K562 (cell line): ENCODE measurements around the gene WNK2. TPM values are rescaled to one million over a fixed set of nuclear protein-coding genes. Genes with fewer than 3 reads are reported as not detected.

ENCODE experiments used
- ATAC-seq: fragments of 200-7000 bp; cut with Tn5 transposase; 3 replicates; pipeline ENCODE4 v1.9.1; 2020; ENCODE audit warnings: moderate library complexity
- BruUV-seq: library from RNA; stranded (reverse); fragments of 400-500 nt; replicated peaks from 2 replicates; lab custom pipeline; 2021; lab: Mats Ljungman, UMichigan
- CTCF ChIA-PET: fragments of 300-600 bp; formaldehyde crosslinking; extraction: SDS; loops from one replicate; lab custom pipeline; 2021; ENCODE audit warnings: low intra/inter-chr PET ratio; lab: Yijun Ruan, JAX
- POLR2A ChIA-PET: fragments of 300-600, 350-650 bp; sonication (Branson Sonifier 250); formaldehyde crosslinking; extraction: SDS; loops from one replicate; lab custom pipeline; 2021; ENCODE audit warnings: antibody characterized with exemption, inconsistent platforms; lab: Yijun Ruan, JAX
- DNase-seq, 4 experiments: peaks; one replicate each; pipeline versions ENCODE4 v3.0.0 to v3.0.0-alpha.2; 2011 to 2018; ENCODE audit warnings: low spot score in 3 of 4, mixed read lengths in 3 of 4; ENCODE audit errors: extremely low read depth in 1 of 4
- FAIRE-seq: peaks from 2 replicates; lab custom pipeline; 2011; peaks lifted over from hg19 to GRCh38; lab: Jason Lieb, UNC
- H2AFZ ChIP-seq: 2 replicates; pipeline ENCODE4 v1.6.0; 2011; ENCODE audit warnings: low read depth, low read length, control low read depth, inconsistent platforms
- H3K27ac ChIP-seq: fragments of 200-600 bp; 3 replicates; pipeline ENCODE4 v1.8.0; 2011; ENCODE audit warnings: low read depth, mild to moderate bottlenecking, control low read depth, inconsistent platforms, low read length, moderate library complexity, mixed read lengths; ENCODE audit errors: extremely low read depth
- H3K27me3 ChIP-seq, 2 experiments: fragments of 300-600 bp in 1 of 2; 2 replicates in 1 of 2; 3 replicates in 1 of 2; pipeline versions ENCODE4 v1.6.0 to v1.8.0; 2011; ENCODE audit warnings: inconsistent platforms in 2 of 2, low read length in 2 of 2, mild to moderate bottlenecking in 1 of 2, mixed read lengths in 1 of 2, moderate library complexity in 1 of 2; ENCODE audit not compliant: control insufficient read depth in 2 of 2, insufficient read depth in 2 of 2
- H3K36me3 ChIP-seq: fragments of 300-600 bp; 3 replicates; pipeline ENCODE4 v1.8.0; 2011; ENCODE audit warnings: mild to moderate bottlenecking, low read length, inconsistent platforms; ENCODE audit not compliant: control insufficient read depth, insufficient read depth
- H3K4me1 ChIP-seq, 2 experiments: fragments of 200-600 bp in 1 of 2; replicated peaks in 1 of 2; 2 replicates in 1 of 2; 3 replicates in 1 of 2; pipeline versions ENCODE4 v1.5.1 to v1.8.0; 2011; ENCODE audit warnings: inconsistent platforms in 2 of 2, low read length in 2 of 2, mild to moderate bottlenecking in 1 of 2, mixed read lengths in 1 of 2, moderate library complexity in 1 of 2; ENCODE audit not compliant: control insufficient read depth in 2 of 2, insufficient read depth in 2 of 2
- H3K4me2 ChIP-seq: 2 replicates; pipeline ENCODE4 v1.6.1; 2011; ENCODE audit warnings: low read length, control low read depth, inconsistent platforms, mixed read lengths; ENCODE audit not compliant: insufficient read depth
- H3K4me3 ChIP-seq: fragments of 200-600 bp; sonication (generic), shearing (Covaris generic); 2 replicates; pipeline ENCODE4 v1.5.1; 2016; ENCODE audit warnings: control low read depth, inconsistent platforms
- H3K79me2 ChIP-seq: fragments of 200-600 bp; 3 replicates; pipeline ENCODE4 v1.8.0; 2011; ENCODE audit warnings: low read length, inconsistent platforms; ENCODE audit not compliant: control insufficient read depth, insufficient read depth
- H3K9ac ChIP-seq, 2 experiments: 2 replicates each; pipeline versions ENCODE4 v1.6.0 to v1.6.1; 2011; ENCODE audit warnings: low read depth in 2 of 2, low read length in 2 of 2, control low read depth in 1 of 2, inconsistent platforms in 1 of 2, mild to moderate bottlenecking in 1 of 2, mixed read lengths in 1 of 2; ENCODE audit not compliant: insufficient read depth in 1 of 2
- H3K9me1 ChIP-seq: one replicate; pipeline ENCODE4 v1.6.0; 2011; ENCODE audit warnings: inconsistent platforms, mild to moderate bottlenecking, low read length, moderate library complexity; ENCODE audit not compliant: control insufficient read depth, insufficient read depth
- H3K9me3 ChIP-seq: replicated peaks from 2 replicates; pipeline ENCODE4 v1.5.1; 2011; ENCODE audit warnings: low read depth, low read length, inconsistent platforms; ENCODE audit not compliant: control insufficient read depth, insufficient read depth
- H4K20me1 ChIP-seq: replicated peaks from 2 replicates; pipeline ENCODE4 v1.6.1; 2011; ENCODE audit warnings: low read length, inconsistent platforms, mixed read lengths; ENCODE audit not compliant: control insufficient read depth, insufficient read depth
- BHLHE40 ChIP-seq: IDR thresholded peaks from 2 replicates; pipeline ENCODE4 v1.6.1; 2011; ENCODE audit warnings: low read length, improper control_type of control experiment
- CCAR2 ChIP-seq: fragments of 200-400 bp; formaldehyde crosslinking; IDR thresholded peaks from 2 replicates; pipeline ENCODE4 v1.6.1; 2017; ENCODE audit warnings: mild to moderate bottlenecking, low read depth, low read length
- CREBBP ChIP-seq: IDR thresholded peaks from one replicate; pipeline ENCODE4 v1.6.1; 2012; ENCODE audit warnings: low read depth, mild to moderate bottlenecking, control low read depth, inconsistent platforms, low read length
- HDAC3 ChIP-seq: fragments of 450-650 bp; IDR thresholded peaks from 2 replicates; pipeline ENCODE4 v1.6.1; 2018; ENCODE audit warnings: borderline replicate concordance, mild to moderate bottlenecking, moderate library complexity; ENCODE audit not compliant: partially characterized antibody
- HDGF ChIP-seq: fragments of 450-650 bp; IDR thresholded peaks from 2 replicates; pipeline ENCODE4 v1.6.1; 2016
- HNRNPL ChIP-seq: fragments of 200-400 bp; formaldehyde crosslinking; IDR thresholded peaks from 2 replicates; pipeline ENCODE4 v1.6.1; 2017; ENCODE audit warnings: low read depth, mild to moderate bottlenecking, low read length
- MAFK ChIP-seq: IDR thresholded peaks from 2 replicates; pipeline ENCODE4 v1.6.1; 2011; ENCODE audit warnings: low read length, improper control_type of control experiment
- NEUROD1 ChIP-seq: fragments of 150-350 bp; IDR thresholded peaks from 2 replicates; pipeline ENCODE4 v1.6.1; 2014; ENCODE audit warnings: borderline replicate concordance, low read length, low read depth; ENCODE audit not compliant: partially characterized antibody
- RBBP5 ChIP-seq: fragments of 200-600 bp; sonication (generic); IDR thresholded peaks from 2 replicates; pipeline ENCODE4 v1.6.1; 2012; ENCODE audit warnings: borderline replicate concordance, mild to moderate bottlenecking, low read length, control low read depth, inconsistent platforms; ENCODE audit not compliant: insufficient read depth, poor library complexity, severe bottlenecking
- RBM25 ChIP-seq: fragments of 200-400 bp; formaldehyde crosslinking; IDR thresholded peaks from 2 replicates; pipeline ENCODE4 v1.6.1; 2018; ENCODE audit warnings: low read length, low read depth, moderate library complexity; ENCODE audit not compliant: severe bottlenecking
- RCOR1 ChIP-seq, 2 experiments: IDR thresholded peaks; 2 replicates each; pipeline ENCODE4 v1.6.1; 2012; ENCODE audit warnings: low read depth in 2 of 2, low read length in 2 of 2, borderline replicate concordance in 1 of 2, improper control_type of control experiment in 1 of 2
- SAFB ChIP-seq: fragments of 200-400 bp; formaldehyde crosslinking; IDR thresholded peaks from 2 replicates; pipeline ENCODE4 v1.6.1; 2017; ENCODE audit warnings: low read depth, low read length, borderline replicate concordance
- SNIP1 ChIP-seq: fragments of 450-650 bp; IDR thresholded peaks from 2 replicates; pipeline ENCODE4 v1.7.1; 2017; ENCODE audit warnings: low read depth, mild to moderate bottlenecking
- WHSC1 ChIP-seq: IDR thresholded peaks from one replicate; pipeline ENCODE4 v1.6.1; 2012; ENCODE audit warnings: low read length, control low read depth, inconsistent platforms
- ZBTB17 ChIP-seq: fragments of 450-650 bp; formaldehyde crosslinking; IDR thresholded peaks from 2 replicates; pipeline ENCODE4 v1.4.0; 2020; ENCODE audit warnings: mild to moderate bottlenecking
- ZC3H8 ChIP-seq: fragments of 450-650 bp; IDR thresholded peaks from 2 replicates; pipeline ENCODE4 v1.6.1; 2017
- ZNF121 ChIP-seq: sonication (generic); formaldehyde crosslinking; conservative IDR thresholded peaks from 2 replicates; pipeline ENCODE4 v1.8.0; 2022; ENCODE audit warnings: missing genetic modification reagents
- WGBS: fragments of 100-300 bp; shearing (Covaris generic); methylation state at CpG from one replicate; pipeline ENCODE4 v1.1.6; 2016; ENCODE audit warnings: low coverage, mixed read lengths; ENCODE audit not compliant: insufficient coverage; ENCODE audit errors: missing lambda C conversion rate; 5-methylcytosine and 5-hydroxymethylcytosine counted together
- in situ Hi-C: fragments of 300-500 bp; cut with MboI; formaldehyde crosslinking; loops from 4 replicates; pipeline ENCODE4 v1.15.0; 2018; ENCODE audit warnings: inconsistent platforms, mixed read lengths
- intact Hi-C: fragments of 100-400 bp; cut with micrococcal nuclease; formaldehyde crosslinking; loops from 2 replicates; pipeline ENCODE4 v1.14.2; 2022
- polyA plus RNA-seq, 8 experiments: library from polyadenylated mRNA; depleted of rRNA in 4 of 8; stranded (reverse) in 5 of 8; unstranded in 3 of 8; fragments of >200 nt; fragmentation: Nextera tagmentation in 2 of 8; fragmentation: Illumina TruSeq in 1 of 8; extraction: Ambion mirVana in 2 of 8; extraction: Trizol in 1 of 8; gene quantifications; 2 replicates each; pipeline versions ENCODE4 v1.2.1 to v1.2.3, GENCODE V29; 2011 to 2014; ENCODE audit warnings: inconsistent platforms in 1 of 8, missing spikeins in 1 of 8
- total RNA-seq, 7 experiments: library from RNA; depleted of rRNA in 6 of 7; stranded (reverse); fragments of >200 nt in 6 of 7; fragmentation: Illumina TruSeq in 2 of 7; extraction: Trizol in 2 of 7; gene quantifications; 2 replicates each; pipeline versions ENCODE4 v1.2.1 to v1.2.3, GENCODE V29; 2011 to 2021; ENCODE audit warnings: low replicate concordance in 1 of 7

Gene WNK2
- total and polyA plus RNA-seq, 9 of the 15 experiments (the other 6 are each of a cell fraction or from before 2014, with no cell fraction given) = 0.36 to 3.3 (median 0.64) TPM; not detected in 2

GRCh38 chr9:93368437-93368836 is 184.5 kb downstream of the WNK2 start:
- no peak overlapping the region for H3K27ac ChIP-seq
- H3K4me3 ChIP-seq = no peak overlapping the region
- H3K9me3 ChIP-seq = no peaks in the 10 kb centered on the region
- no peaks in the 10 kb centered on the region for H3K36me3 ChIP-seq
- no peak for TF ChIP-seq HDGF
- peak; percentile 42; the same call in 1 of the 2 replicates for TF ChIP-seq ZNF121 (CRISPR knock-in tag)
- peaks cover 3 to 14% of the 10 kb centered on the region in 2 experiments; a peak in 3 of 5 replicates for H3K27me3 ChIP-seq
- no peaks in the 10 kb centered on the region for H3K79me2 ChIP-seq
- H3K9me1 ChIP-seq = no peaks in the 10 kb centered on the region
- H2AFZ ChIP-seq = no peak overlapping the region
- no peaks in the 10 kb centered on the region for H3K4me1 ChIP-seq
- intact Hi-C loops (no loop called here), in situ Hi-C loops (no loop called here)
- no peak for FAIRE-seq
- no peak overlapping the region for H3K4me2 ChIP-seq
- no peak for DNase-seq
- H4K20me1 ChIP-seq = no peaks in the 10 kb centered on the region
- BruUV-seq = no TSS peak
- 0% methylated on average over 1 of the region's 1 CpG for WGBS
- H3K9ac ChIP-seq = no peak overlapping the region
- ChIA-PET CTCF (no interaction called here), POLR2A (no interaction called here)
- no peak for ATAC-seq

DNA sequence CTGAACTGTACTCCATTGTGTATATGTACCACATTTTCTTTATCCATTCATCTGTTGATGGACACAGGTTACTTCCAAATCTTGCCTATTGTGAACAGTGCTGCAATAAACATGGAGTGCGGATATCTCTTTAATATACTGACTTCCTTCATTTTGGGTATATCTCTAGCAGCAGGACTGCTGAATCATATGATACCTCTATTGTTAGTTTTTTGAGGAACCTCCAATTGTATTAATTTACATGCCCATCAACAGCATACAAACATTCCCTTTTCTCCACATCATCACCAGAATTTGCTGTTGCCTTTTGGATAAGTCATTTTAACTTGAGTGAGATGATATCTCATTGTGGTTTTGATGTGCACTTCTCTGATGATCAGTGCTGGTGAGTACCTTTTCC is 185.7 kb downstream of the WNK2 start:
- intact Hi-C loops (no loop called here), in situ Hi-C loops (no loop called here)
- TF ChIP-seq SAFB (no peak), NEUROD1 (no peak), MAFK (no peak), RBBP5 (no peak), WHSC1 (no peak), SNIP1 (no peak), CCAR2 (no peak), HDAC3 (no peak), BHLHE40 (no peak), RCOR1 (IDR thresholded peaks at IDR 0.05; ENCODE audit: borderline replicate concordance in 1 of 2, low read depth in 2 of 2, low read length in 2 of 2) (no peak), HNRNPL (no peak), RBM25 (no peak), ZC3H8 (no peak), CREBBP (no peak), ZBTB17 (CRISPR knock-in tag) (no peak)
- H3K79me2 ChIP-seq = no peaks in the 10 kb centered on the region
- no peak overlapping the region for H2AFZ ChIP-seq
- no peaks in the 10 kb centered on the region for H3K9me3 ChIP-seq
- no peak overlapping the region for H3K9ac ChIP-seq
- FAIRE-seq = no peak
- no peak overlapping the region for H3K27ac ChIP-seq
- no peaks in the 10 kb centered on the region for H3K9me1 ChIP-seq
- ChIA-PET CTCF (no interaction called here), POLR2A (no interaction called here)
- no peak overlapping the region for H3K4me3 ChIP-seq
- H3K27me3 ChIP-seq = peaks cover 3 to 14% of the 10 kb centered on the region in 2 experiments; a peak in 3 of 5 replicates
- 0% methylated on average over 1 of the region's 1 CpG for WGBS
- no peak for DNase-seq
- H4K20me1 ChIP-seq = no peaks in the 10 kb centered on the region
- H3K4me1 ChIP-seq = no peaks in the 10 kb centered on the region
- no peak for ATAC-seq
- no TSS peak for BruUV-seq
- no peaks in the 10 kb centered on the region for H3K36me3 ChIP-seq
- H3K4me2 ChIP-seq = no peak overlapping the region
